ENCODE results near the gene NF1.

DNA sequence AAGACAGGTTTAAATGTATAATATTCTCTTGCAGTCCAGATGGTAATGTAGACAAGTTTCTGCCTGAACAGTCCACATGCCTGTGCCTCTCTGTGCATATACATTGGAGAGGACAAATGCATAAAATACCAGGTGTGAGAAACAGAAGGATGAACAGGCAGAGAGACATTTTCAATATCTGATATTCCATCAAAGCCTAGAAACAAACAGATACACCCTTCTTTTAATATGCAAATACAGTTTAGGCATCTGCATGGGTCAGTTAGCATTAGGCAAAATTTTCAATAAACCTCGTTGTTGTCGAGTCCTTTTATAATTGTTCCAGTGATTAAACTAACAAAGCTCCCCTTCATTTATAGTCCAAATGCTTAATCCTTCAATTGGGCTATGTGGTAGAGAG lies 201.4 kb downstream of the NF1 start:
- TF ChIP-seq ZNF311 (tag by site-specific recombination; IDR thresholded peaks at IDR 0.05; ENCODE audit: borderline replicate concordance) (no peak), ZNF843 (tag by site-specific recombination; IDR thresholded peaks at IDR 0.05) (no peak), ZNF140 (tag by site-specific recombination; IDR thresholded peaks at IDR 0.05) (no peak), ZNF704 (tag by site-specific recombination; IDR thresholded peaks at IDR 0.05) (no peak), GLI4 (tag by site-specific recombination; IDR thresholded peaks at IDR 0.05) (no peak), GLIS2 (tag by site-specific recombination; IDR thresholded peaks at IDR 0.05) (no peak), CTCF (tag by site-specific recombination; IDR thresholded peaks at IDR 0.05) (no peak)

All from HEK293 (cell line).